LNCaP clone FGC (cell line): ENCODE results near the gene CLNK.

Experiments
- DNase-seq: peaks from one replicate; pipeline ENCODE4 v3.0.0-alpha.2; 2011; ENCODE audit warnings: low read depth
- H3K4me3 ChIP-seq: 2 replicates; pipeline ENCODE4 v1.5.1; 2011; ENCODE audit warnings: mild to moderate bottlenecking, low read depth, low read length, control low read depth
- CTCF ChIP-seq: IDR thresholded peaks from 2 replicates; pipeline ENCODE4 v1.5.1; 2012; ENCODE audit warnings: mild to moderate bottlenecking; ENCODE audit not compliant: control insufficient read depth, insufficient read depth; ENCODE audit errors: extremely low read depth

The CLNK gene

GRCh38 chr4:10458177-10458576 lies 226.4 kb downstream of the CLNK start:
- no peak overlapping the region for H3K4me3 ChIP-seq
- TF ChIP-seq CTCF: no peak
- no peak for DNase-seq

GRCh38 chr4:10457255-10457801 lies 227.2 kb downstream of the CLNK start, which contains the start of gene ZNF518B:
ZNF518B (minus strand) TSS chr4:10457426; CDS start chr4:10446328, 11,098 bp downstream.
- peak within 1 kb of the TSS; percentile 51 for H3K4me3 ChIP-seq
- no peak for DNase-seq
- TF ChIP-seq CTCF: no peak

- H3K4me3 ChIP-seq: peak overlapping the region; percentile 51
- TF ChIP-seq CTCF: no peak
- no peak for DNase-seq
Measured at GRCh38 chr4:10456595-10457254, 227.8 kb downstream of the CLNK start.

- no peak for TF ChIP-seq CTCF
- no peak for DNase-seq
- H3K4me3 ChIP-seq: peak overlapping the region; percentile 51
Measured at GRCh38 chr4:10456260-10456594, 228.3 kb downstream of the CLNK start.

- no peak overlapping the region for H3K4me3 ChIP-seq
- DNase-seq: no peak
Measured at GRCh38 chr4:10455133-10455532, 229.4 kb downstream of the CLNK start.

GRCh38 chr4:10454726-10455125 lies 229.8 kb downstream of the CLNK start:
- no peak for TF ChIP-seq CTCF
- H3K4me3 ChIP-seq: no peak overlapping the region
- DNase-seq: no peak

More at GRCh38 chr4:10455133-10455532, 229.4 kb downstream of the CLNK start:
- no peak for TF ChIP-seq CTCF

GRCh38 chr4:10454121-10454520 lies 230.4 kb downstream of the CLNK start:
- H3K4me3 ChIP-seq: no peak overlapping the region
- no peak for DNase-seq
- TF ChIP-seq CTCF: no peak
